ENCODE data around the gene ADH1C.
"Not testable (repeated sequence)": the region's sequence is repeated elsewhere in the genome, so short reads cannot be mapped to it uniquely, and the experiment has no call there.

ADH1C gene

GRCh38 chr4:99323756-99324155 is 28.8 kb downstream of the ADH1C start:
- no peak overlapping the region for H3K9ac ChIP-seq (ENCODE audit: low read length)
- no peaks in the 10 kb centered on the region for H3K27me3 ChIP-seq (ENCODE audit: low read depth, low read length)
- no peaks in the 10 kb centered on the region for H3K9me3 ChIP-seq (ENCODE audit: insufficient read depth, low read length)
- no peak overlapping the region for H3K4me3 ChIP-seq (ENCODE audit: low read length)
- no peaks in the 10 kb centered on the region for H4K20me1 ChIP-seq (ENCODE audit: insufficient read depth, low read length)
- no peaks in the 10 kb centered on the region for H3K79me2 ChIP-seq (ENCODE audit: low read length)
- H3K4me1 ChIP-seq (ENCODE audit: low read length): no peaks in the 10 kb centered on the region
- H3K27ac ChIP-seq (ENCODE audit: low read length): no peak overlapping the region
- no peak overlapping the region for H2AFZ ChIP-seq (ENCODE audit: low read depth, low read length)
- H3K4me2 ChIP-seq (ENCODE audit: low read length): no peak overlapping the region
- no peaks in the 10 kb centered on the region for H3K36me3 ChIP-seq (replicated peaks; ENCODE audit: low read depth, low read length)
- TF ChIP-seq CTCF (IDR thresholded peaks at IDR 0.05; ENCODE audit: low read depth, low read length) (no peak), EZH2phosphoT487 (IDR thresholded peaks at IDR 0.05; ENCODE audit: low read depth) (no peak)

- no peaks in the 10 kb centered on the region for H3K27me3 ChIP-seq (ENCODE audit: low read depth, low read length)
- no peaks in the 10 kb centered on the region for H3K4me1 ChIP-seq (ENCODE audit: low read length)
- TF ChIP-seq EZH2phosphoT487 (IDR thresholded peaks at IDR 0.05; ENCODE audit: low read depth): no peak
- TF ChIP-seq CTCF (IDR thresholded peaks at IDR 0.05; ENCODE audit: low read depth, low read length): no peak
- H2AFZ ChIP-seq (ENCODE audit: low read depth, low read length): no peak within 1 kb of the TSS; the same call in 1 of the 2 replicates
- H3K27ac ChIP-seq (ENCODE audit: low read length): no peak within 1 kb of the TSS
- no peak within 1 kb of the TSS for H3K9ac ChIP-seq (ENCODE audit: low read length)
- H3K36me3 ChIP-seq (replicated peaks; ENCODE audit: low read depth, low read length): no peaks in the 10 kb centered on the region
- no peaks in the 10 kb centered on the region for H4K20me1 ChIP-seq (ENCODE audit: insufficient read depth, low read length)
- no peak within 1 kb of the TSS for H3K4me2 ChIP-seq (ENCODE audit: low read length)
- no peaks in the 10 kb centered on the region for H3K9me3 ChIP-seq (ENCODE audit: insufficient read depth, low read length)
- no peaks in the 10 kb centered on the region for H3K79me2 ChIP-seq (ENCODE audit: low read length)
- no peak within 1 kb of the TSS for H3K4me3 ChIP-seq (ENCODE audit: low read length)
Measured at GRCh38 chr4:99321241-99322191, 31.0 kb downstream of the ADH1C start, which contains the start of gene ADH1B. Gene ADH1B (minus strand): TSS chr4:99321401. CDS start chr4:99321331, 70 bp downstream.

GRCh38 chr4:99317811-99318210 is 34.7 kb downstream of the ADH1C start:
- H3K27me3 ChIP-seq (ENCODE audit: low read depth, low read length); H3K27ac ChIP-seq (ENCODE audit: low read length); H2AFZ ChIP-seq (ENCODE audit: low read depth, low read length); H3K4me2 ChIP-seq (ENCODE audit: low read length); H3K9ac ChIP-seq (ENCODE audit: low read length); H3K4me1 ChIP-seq (ENCODE audit: low read length); H3K9me3 ChIP-seq (ENCODE audit: insufficient read depth, low read length); H4K20me1 ChIP-seq (ENCODE audit: insufficient read depth, low read length); H3K36me3 ChIP-seq (replicated peaks; ENCODE audit: low read depth, low read length); H3K79me2 ChIP-seq (ENCODE audit: low read length); H3K4me3 ChIP-seq (ENCODE audit: low read length): not testable (repeated sequence)

GRCh38 chr4:99317354-99317753 is 35.2 kb downstream of the ADH1C start:
- Histone ChIP-seq H3K4me2 (ENCODE audit: low read length) (no peak overlapping the region), H3K4me1 (ENCODE audit: low read length) (no peaks in the 10 kb centered on the region), H3K9ac (ENCODE audit: low read length) (no peak overlapping the region), H3K36me3 (replicated peaks; ENCODE audit: low read depth, low read length) (no peaks in the 10 kb centered on the region), H4K20me1 (ENCODE audit: insufficient read depth, low read length) (no peaks in the 10 kb centered on the region), H3K4me3 (ENCODE audit: low read length) (no peak overlapping the region), H3K27ac (ENCODE audit: low read length) (no peak overlapping the region), H2AFZ (ENCODE audit: low read depth, low read length) (no peak overlapping the region), H3K9me3 (ENCODE audit: insufficient read depth, low read length) (no peaks in the 10 kb centered on the region), H3K79me2 (ENCODE audit: low read length) (no peaks in the 10 kb centered on the region), H3K27me3 (ENCODE audit: low read depth, low read length) (no peaks in the 10 kb centered on the region)
- TF ChIP-seq CTCF (IDR thresholded peaks at IDR 0.05; ENCODE audit: low read depth, low read length) (no peak), EZH2phosphoT487 (IDR thresholded peaks at IDR 0.05; ENCODE audit: low read depth) (no peak)
